Activated T-cell treated with anti-CD3 and anti-CD28 coated beads, Interleukin-2, amount 50 U/mL, for 1 hour (primary cell): ENCODE results near the gene ENPEP.

Source experiments
- DNase-seq: peaks from one replicate; pipeline ENCODE4 v3.0.0-alpha.2; 2020

Gene ENPEP

DNA sequence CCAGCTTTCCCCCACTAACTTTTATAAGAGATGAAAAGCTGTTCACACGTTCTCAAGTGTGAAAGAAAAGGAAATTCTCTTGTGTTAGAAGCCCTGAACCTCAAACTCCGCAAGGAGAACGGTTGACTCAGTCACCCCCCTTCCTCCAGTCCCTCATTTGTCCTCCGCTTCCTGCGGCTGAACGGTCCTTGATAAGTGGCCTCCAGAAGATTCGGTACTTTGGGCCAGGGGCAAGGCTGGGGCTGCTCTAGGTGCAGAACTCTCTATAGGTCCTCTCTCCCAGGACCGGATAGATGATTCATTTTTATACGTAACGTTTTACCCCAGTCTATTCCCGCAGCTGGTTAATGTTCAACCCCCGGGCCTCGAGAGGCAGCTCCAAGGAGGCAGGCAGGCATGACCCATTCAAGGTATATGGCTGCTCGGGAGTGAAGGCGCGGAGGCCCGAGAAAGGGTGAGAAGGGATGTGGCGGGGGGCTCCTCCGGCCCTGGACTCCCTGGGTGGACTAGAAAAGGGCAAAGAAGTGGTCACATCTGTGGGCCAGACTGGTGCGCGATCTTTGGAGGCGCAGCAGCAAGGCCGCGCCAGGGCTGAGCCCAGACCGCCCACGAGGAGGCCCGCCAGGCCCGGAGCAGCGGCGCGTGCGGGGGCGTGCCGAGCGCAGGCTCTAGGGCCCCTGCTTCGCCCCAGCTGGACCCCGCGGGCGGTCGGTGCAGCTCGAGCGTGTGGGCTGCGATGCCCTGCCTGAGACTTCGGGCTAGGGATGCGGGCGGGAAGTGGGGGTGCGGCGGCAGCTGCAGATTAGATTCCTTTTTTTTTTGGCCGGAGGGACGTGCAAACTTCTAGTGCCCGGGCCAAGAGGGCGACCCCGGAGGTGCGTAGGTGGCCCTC is 135.2 kb downstream of the ENPEP start:
- no peak for DNase-seq

DNA sequence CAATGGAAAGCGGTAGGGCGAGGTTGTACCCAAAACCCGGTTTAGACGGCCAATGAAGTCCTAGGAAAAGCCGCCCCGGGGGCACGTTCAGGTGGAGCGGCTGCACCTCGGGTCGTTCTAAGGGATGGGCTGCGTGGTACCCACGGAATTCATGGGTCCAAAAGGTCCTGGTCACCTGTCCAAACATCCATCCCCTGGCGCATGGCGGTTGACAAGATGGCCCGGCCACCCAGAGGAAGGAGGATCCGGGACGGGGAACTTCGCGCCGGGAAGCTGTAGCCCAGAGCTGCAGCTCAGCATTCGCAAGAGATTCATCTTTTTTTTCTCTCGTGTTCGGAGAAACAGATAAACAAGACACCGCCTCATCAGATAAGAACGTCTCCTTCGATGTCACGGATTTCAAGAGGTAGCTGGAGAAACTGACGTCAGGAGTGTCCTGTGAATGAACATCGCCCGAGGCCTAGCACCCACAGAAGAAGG is 136.1 kb downstream of the ENPEP start:
- DNase-seq: no peak

DNA sequence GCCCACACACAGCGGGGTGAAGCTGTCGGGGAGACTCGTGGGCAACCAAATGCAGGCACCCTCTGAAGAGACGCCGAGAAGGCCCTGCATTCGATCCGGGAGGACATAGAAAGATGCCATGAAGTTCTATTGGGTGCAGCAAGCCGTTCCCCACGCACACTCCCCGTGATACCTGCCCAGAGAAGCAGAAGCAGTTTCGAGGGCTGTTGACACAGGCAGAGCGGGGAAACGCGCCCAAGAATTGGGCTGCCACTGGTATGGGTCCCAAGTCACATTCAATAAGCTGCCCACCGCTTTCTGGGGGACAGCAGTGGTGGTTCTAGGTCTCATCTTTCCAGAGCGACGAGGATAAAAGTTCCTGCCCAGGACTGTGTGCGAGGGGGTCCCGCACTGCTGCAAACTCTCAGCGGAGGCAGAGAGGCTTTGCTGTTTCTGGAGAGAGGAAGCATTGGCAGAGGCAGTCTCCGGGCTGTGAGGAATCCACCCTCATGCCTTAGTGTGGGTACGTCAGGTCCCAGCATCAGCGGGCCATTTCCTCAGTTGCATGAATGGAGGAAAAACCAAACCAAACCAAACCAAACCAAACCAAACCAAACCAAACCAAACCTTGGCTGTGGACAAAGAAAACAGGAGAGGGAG is 136.8 kb downstream of the ENPEP start:
- no peak for DNase-seq

DNA sequence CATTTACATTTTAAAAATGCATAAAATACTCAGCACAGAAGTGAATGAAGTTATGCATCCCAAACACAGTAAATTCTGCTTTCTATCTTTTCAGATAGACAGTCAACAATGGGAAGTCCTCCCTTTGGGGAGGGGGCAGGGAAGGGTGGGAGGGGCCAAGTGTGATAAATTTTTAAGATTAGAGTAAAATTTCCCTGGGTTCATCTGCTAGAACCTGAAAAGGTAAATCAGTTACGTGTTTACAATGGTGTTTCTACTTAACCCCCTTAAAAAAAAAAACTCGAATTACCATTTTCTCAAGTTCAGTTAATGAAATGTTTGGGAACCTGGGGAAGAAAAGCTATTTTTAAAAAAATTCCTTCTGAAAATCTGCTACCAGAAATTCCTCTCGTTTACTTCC is 137.8 kb downstream of the ENPEP start:
- DNase-seq: no peak

DNA sequence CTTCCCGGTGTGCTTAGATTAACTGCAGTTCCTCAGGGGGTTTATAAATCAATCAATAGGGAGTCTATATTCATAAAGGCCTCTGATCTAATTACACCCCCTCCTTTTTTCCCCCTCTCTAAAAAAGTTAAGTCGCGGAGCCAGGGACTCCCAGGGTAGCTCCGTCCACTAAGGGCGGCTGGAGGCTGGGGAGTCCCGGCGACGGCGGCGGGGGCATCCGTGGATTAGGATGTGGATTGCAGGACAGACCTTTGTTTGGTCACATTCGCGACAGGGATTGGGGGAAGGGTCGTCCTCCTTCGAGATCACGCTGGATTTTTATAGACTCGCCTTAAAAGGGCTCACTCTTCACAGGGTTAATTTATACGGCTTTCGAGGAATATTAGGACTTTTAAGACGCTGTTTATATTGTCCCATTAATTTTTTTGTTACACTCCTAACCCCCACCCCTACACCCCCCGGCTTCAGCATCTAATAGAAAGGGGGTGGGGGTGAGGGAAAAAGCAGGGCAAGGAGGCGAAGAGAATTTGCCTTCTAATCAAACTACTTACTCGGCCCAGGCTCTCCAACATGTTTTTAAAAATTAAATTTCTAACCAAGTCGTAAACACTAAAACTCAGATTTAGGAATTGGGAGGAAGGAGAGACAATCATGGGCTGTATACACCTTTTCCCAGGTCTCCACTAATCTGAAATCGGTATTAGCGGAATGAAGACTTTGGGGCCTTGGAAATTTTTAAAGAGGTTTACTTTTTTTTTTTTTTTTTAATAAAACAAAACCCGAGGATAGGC is 138.4 kb downstream of the ENPEP start:
- no peak for DNase-seq
